Transverse colon (tissue), 4 donors: ENCODE measurements around the gene SYNE3. TPM values are rescaled to one million over a fixed set of nuclear protein-coding genes. Genes with fewer than 3 reads are reported as not detected.

Experiments
- DNase-seq: peaks from one replicate; pipeline ENCODE4 v3.0.0-alpha.2; 2019
- H3K27ac ChIP-seq, 4 donors: fragments of 200-600 bp; sonication (generic); 2 replicates each; pipeline ENCODE4 v1.5.1; 2016 to 2018; ENCODE audit warnings: inconsistent platforms in 4 of 4
- H3K27me3 ChIP-seq: fragments of 200-600 bp; sonication (generic); 2 replicates; pipeline ENCODE4 v1.5.1; 2017; ENCODE audit warnings: inconsistent platforms
- H3K36me3 ChIP-seq, 4 donors: fragments of 200-600 bp; sonication (generic); 2 replicates each; pipeline ENCODE4 v1.5.1; 2017 to 2019; ENCODE audit warnings: inconsistent platforms in 4 of 4
- H3K4me1 ChIP-seq, 4 donors: fragments of 200-600 bp; sonication (generic); 2 replicates each; pipeline ENCODE4 v1.5.1; 2017 to 2020; ENCODE audit warnings: inconsistent platforms in 4 of 4
- H3K4me3 ChIP-seq, 4 donors: fragments of 200-600 bp; sonication (generic); 1 replicate in 1 of 4; 2 replicates in 3 of 4; pipeline versions ENCODE4 v1.5.1 to v1.6.1; 2017 to 2019; ENCODE audit warnings: inconsistent platforms in 4 of 4
- H3K9me3 ChIP-seq, 2 donors: fragments of 200-600 bp; sonication (generic); 2 replicates each; pipeline ENCODE4 v1.5.1; 2017 to 2019; ENCODE audit warnings: inconsistent platforms in 2 of 2
- EP300 ChIP-seq: sonication (generic); formaldehyde crosslinking; IDR thresholded peaks from one replicate; pipeline ENCODE4 v1.6.1; 2017; ENCODE audit warnings: antibody characterized with exemption, low read depth
- POLR2A ChIP-seq: fragments of 450-650 bp; IDR thresholded peaks from one replicate; pipeline ENCODE4 v1.6.1; 2016; ENCODE audit warnings: antibody characterized with exemption, mild to moderate bottlenecking, moderate library complexity
- POLR2AphosphoS5 ChIP-seq, 3 donors: sonication (generic); formaldehyde crosslinking; IDR thresholded peaks; one replicate each; pipeline ENCODE4 v1.6.1; 2016; ENCODE audit warnings: antibody characterized with exemption in 3 of 3
- WGBS, 2 donors: methylation state at CpG; one replicate each; pipeline ENCODE4 v1.1.5; 2018; ENCODE audit warnings: low coverage in 1 of 2; 5-methylcytosine and 5-hydroxymethylcytosine counted together
- in situ Hi-C, 4 donors: fragments of 200-750 bp; cut with MboI; loops; one replicate each; pipeline versions ENCODE4 v1.15.0 to v1.15.1; 2017; ENCODE audit warnings: low sequenced_read_pairs in 3 of 4, low pct_ligation_motif_present in 1 of 4, low pct_unique_long_range_greater_than_20kb in 1 of 4
- intact Hi-C: fragments of 100-400 bp; cut with DNase I; formaldehyde crosslinking; loops from one replicate; pipeline ENCODE4 v1.15.1; 2023; ENCODE audit warnings: low total_unique reads
- total RNA-seq, 4 donors: library from RNA; depleted of rRNA; stranded (reverse); fragments of >200 nt; gene quantifications; one replicate each; pipeline ENCODE4 v1.1.0, GENCODE V29; 2016
- TF ChIP-seq, protein P1 (sequence below), 5 experiments: fragments of 200-600 bp in 3 of 5; fragments of 450-650 bp in 2 of 5; sonication (generic) in 3 of 5; IDR thresholded peaks; 1 replicate in 2 of 5; 2 replicates in 3 of 5; pipeline ENCODE4 v1.5.1; 2016 to 2017; ENCODE audit warnings: antibody characterized with exemption in 5 of 5, inconsistent platforms in 3 of 5, mild to moderate bottlenecking in 2 of 5, moderate library complexity in 1 of 5

The SYNE3 gene
- total RNA-seq, 4 donors from 2014 or later = 9.8 to 46.8 (median 13.9) TPM

DNA sequence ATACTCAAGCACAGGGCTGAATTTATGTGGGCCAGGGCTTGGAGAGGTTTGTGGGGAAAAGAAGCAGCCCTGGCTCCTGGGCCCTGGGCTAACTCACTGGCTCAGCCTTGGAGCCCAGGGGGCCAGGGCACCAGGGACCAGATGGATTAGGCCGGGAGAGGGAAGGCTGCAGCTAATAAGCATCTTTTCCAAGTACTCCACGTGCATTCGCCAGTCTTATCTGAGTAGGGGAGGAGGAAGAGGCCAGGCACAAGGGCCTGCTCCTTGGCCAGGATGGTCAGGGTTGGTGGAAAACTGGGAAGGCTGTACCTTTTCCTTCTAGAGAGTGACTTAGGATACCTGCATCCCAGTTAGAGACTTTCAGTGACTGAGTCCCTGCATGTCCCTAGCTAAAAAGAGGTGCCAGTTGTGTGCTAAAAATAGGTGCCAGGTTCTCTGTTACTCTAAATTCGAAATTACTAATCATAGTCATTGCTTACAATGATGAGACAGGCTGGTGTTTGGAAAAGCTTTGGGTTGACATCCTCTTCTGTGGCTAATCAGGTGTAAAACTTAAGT lies 19.7 kb upstream of the SYNE3 start:
- H3K9me3 ChIP-seq = no peaks in the 10 kb centered on the region
- in situ Hi-C loops (loop anchor here in 2 of 4 donors (10.0 to 25.0 kb wide), 2 partner anchors 91 to 399 kb away; no protein-coding TSS in a partner anchor), intact Hi-C loops (no loop called here)
- whole genome bisulfite sequencing, 2 donors = 26 to 43% methylated on average over 1 to 4 of the region's 4 CpGs
- no peak for TF ChIP-seq EP300
- no peak for TF ChIP-seq POLR2AphosphoS5 (IDR thresholded peaks at IDR 0.05)
- TF ChIP-seq, protein P1, sequence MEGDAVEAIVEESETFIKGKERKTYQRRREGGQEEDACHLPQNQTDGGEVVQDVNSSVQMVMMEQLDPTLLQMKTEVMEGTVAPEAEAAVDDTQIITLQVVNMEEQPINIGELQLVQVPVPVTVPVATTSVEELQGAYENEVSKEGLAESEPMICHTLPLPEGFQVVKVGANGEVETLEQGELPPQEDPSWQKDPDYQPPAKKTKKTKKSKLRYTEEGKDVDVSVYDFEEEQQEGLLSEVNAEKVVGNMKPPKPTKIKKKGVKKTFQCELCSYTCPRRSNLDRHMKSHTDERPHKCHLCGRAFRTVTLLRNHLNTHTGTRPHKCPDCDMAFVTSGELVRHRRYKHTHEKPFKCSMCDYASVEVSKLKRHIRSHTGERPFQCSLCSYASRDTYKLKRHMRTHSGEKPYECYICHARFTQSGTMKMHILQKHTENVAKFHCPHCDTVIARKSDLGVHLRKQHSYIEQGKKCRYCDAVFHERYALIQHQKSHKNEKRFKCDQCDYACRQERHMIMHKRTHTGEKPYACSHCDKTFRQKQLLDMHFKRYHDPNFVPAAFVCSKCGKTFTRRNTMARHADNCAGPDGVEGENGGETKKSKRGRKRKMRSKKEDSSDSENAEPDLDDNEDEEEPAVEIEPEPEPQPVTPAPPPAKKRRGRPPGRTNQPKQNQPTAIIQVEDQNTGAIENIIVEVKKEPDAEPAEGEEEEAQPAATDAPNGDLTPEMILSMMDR (IDR thresholded peaks at IDR 0.05) = no peak
- TF ChIP-seq POLR2A = no peak
- H3K4me1 ChIP-seq = peaks cover 21 to 52% (median 39%) of the 10 kb centered on the region in 4 donors
- no peaks in the 10 kb centered on the region for H3K36me3 ChIP-seq
- H3K4me3 ChIP-seq = peak overlapping the region in 3 of 4 donors; percentile 88 to 99 (median 90)
- DNase-seq = no peak
- peak overlapping the region in 2 of 4 donors; percentile 94 for H3K27ac ChIP-seq
- no peaks in the 10 kb centered on the region for H3K27me3 ChIP-seq

DNA sequence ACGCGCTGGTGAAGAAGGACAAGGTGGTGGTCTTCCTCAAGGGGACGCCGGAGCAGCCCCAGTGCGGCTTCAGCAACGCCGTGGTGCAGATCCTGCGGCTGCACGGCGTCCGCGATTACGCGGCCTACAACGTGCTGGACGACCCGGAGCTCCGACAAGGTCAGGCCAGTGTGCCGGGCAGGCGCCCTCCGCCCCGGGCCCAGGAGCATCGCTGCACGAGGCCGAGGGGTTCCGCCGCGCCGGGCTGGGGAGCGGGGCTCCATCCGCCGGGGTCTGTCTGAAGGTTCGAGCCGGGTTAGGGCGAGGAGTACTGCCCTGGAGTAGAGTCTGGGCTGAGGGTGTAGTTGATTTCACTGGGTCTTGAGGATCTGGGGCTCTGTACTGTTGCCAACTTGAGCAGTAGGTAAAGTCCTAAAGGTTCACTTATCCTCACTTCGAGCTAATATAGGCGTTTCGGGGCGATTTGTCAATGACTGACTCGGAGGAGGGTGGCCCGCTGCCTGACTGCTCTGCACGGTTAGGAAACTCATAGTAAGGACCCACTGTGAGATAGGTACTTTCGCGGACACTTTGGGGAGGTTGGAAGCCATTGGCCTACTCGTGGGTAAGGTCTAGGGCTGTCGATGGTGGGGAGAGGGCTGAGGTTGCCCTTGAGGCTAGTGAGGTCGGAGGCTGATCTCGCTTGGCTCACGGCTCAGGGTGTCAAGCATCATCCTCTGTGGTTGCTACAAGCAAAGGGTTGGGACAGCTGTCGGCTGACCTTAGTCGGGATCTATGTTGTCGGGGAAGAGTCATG lies 19.0 kb upstream of the SYNE3 start:
- 0% methylated on average over 6 to 35 of the region's 52 CpGs for WGBS, 2 donors
- H3K36me3 ChIP-seq = no peaks in the 10 kb centered on the region
- H3K27ac ChIP-seq = peak overlapping the region; percentile 94 to 98 (median 96)
- peaks cover 21 to 56% (median 39%) of the 10 kb centered on the region in 4 donors for H3K4me1 ChIP-seq
- H3K27me3 ChIP-seq = no peaks in the 10 kb centered on the region
- no peaks in the 10 kb centered on the region for H3K9me3 ChIP-seq
- in situ Hi-C loops (loop anchor here in 2 of 4 donors (10.0 to 25.0 kb wide), 2 partner anchors 91 to 398 kb away; no protein-coding TSS in a partner anchor), intact Hi-C loops (no loop called here)
- H3K4me3 ChIP-seq = peak overlapping the region; percentile 66 to 99 (median 89)
- no peak for DNase-seq
- TF ChIP-seq, protein P1 (IDR thresholded peaks at IDR 0.05) = no peak

DNA sequence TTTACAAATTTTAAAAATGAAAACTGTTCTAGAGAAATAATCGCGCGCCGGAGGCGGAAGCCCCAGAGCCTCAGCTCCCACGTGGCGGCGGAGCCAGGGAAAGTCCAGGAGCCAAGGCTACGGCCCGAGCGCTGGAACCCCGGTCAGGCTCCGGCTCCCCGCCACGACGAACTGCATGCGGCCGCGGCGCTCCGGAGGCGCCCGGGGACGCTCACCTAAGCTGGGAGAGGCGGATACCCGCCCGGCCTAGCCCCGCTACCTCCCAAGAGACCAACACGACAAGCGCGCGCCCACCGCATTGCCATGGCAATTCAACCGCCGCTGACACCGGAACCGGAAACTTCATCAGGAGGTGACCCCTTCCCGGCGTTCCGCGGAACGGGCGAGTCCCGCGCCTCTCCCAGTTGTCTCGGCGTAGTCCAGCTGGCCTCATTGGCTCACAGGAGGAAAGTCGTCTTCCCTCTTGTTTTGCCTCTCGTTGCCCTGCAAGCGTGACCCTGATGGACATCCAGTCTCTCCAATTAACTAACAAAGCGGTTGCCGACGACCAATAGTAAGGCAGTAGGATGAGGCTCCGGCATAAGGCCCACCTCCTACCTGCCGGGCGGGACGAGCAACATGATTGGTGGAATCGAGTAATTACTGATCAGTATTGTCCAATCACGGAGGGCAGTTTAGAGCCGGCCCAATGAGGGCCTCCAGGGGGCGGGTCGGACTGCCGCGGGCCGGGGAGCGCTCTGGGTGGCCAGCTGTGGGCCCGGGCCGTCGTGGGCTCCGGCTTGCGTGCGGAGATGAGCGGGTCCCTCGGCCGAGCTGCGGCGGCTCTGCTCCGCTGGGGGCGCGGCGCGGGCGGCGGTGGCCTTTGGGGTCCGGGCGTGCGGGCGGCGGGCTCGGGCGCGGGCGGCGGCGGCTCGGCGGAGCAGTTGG lies 18.1 kb upstream of the SYNE3 start, which contains the start of gene GLRX5:
TSS of gene GLRX5 (plus strand) at position 752 of the 927 bp plus-strand sequence. CDS start at position 792, 40 bp downstream.
- in situ Hi-C loops = loop anchor here in 2 of 4 donors (10.0 to 25.0 kb wide), 2 partner anchors 90 to 397 kb away; no protein-coding TSS in a partner anchor
- intact Hi-C loops = no loop called here
- Histone ChIP-seq H3K9me3 (no peaks in the 10 kb centered on the region), H3K4me3 (peak within 1 kb of the TSS; percentile 90 to 99 (median 96)), H3K4me1 (peaks cover 21 to 58% (median 39%) of the 10 kb centered on the region in 4 donors), H3K36me3 (no peaks in the 10 kb centered on the region), H3K27me3 (no peaks in the 10 kb centered on the region), H3K27ac (peak within 1 kb of the TSS; percentile 94 to 98 (median 96))
- 0 to 1% methylated on average over 7 to 94 of the region's 97 CpGs for WGBS, 2 donors
- peak; percentile 99 for DNase-seq
- no peak for TF ChIP-seq EP300
- TF ChIP-seq POLR2A = peak; percentile 64
- peak; percentile 64 to 79 (median 70) for TF ChIP-seq POLR2AphosphoS5 (IDR thresholded peaks at IDR 0.05)
- TF ChIP-seq, protein P1 (IDR thresholded peaks at IDR 0.05) = no peak
